IMR-90 (cell line): Measurements from ENCODE around the gene ZNF618. TPM values are rescaled to one million over a fixed set of nuclear protein-coding genes. Genes with fewer than 3 reads are reported as not detected.

Experiments
- ATAC-seq: fragments of 200-7000 bp; cut with Tn5 transposase; 2 replicates; pipeline ENCODE4 v1.9.1; 2020; ENCODE audit warnings: low read depth, mild to moderate bottlenecking, moderate library complexity
- BruUV-seq: library from RNA; stranded (reverse); fragments of 400-500 nt; replicated peaks from 2 replicates; lab custom pipeline; 2021; lab: Mats Ljungman, UMichigan
- CTCF ChIA-PET: fragments of 300-600 bp; formaldehyde crosslinking; extraction: SDS; loops from one replicate; lab custom pipeline; 2021; ENCODE audit warnings: antibody characterized with exemption; lab: Yijun Ruan, JAX
- POLR2A ChIA-PET: fragments of 300-600 bp; sonication (Branson Sonifier 250); formaldehyde crosslinking; loops from one replicate; lab custom pipeline; 2022; ENCODE audit warnings: antibody characterized with exemption; ENCODE audit not compliant: unreplicated experiment; lab: Charles Lee
- DNase-seq: peaks from one replicate; pipeline ENCODE4 v3.0.0; 2013
- H2AFZ ChIP-seq: replicated peaks from 2 replicates; pipeline ENCODE3; 2013; ENCODE audit warnings: low read length, mild to moderate bottlenecking; ENCODE audit not compliant: poor library complexity
- H2AK5ac ChIP-seq: 2 replicates; pipeline ENCODE4 v1.6.1; 2013; ENCODE audit warnings: low read depth, low read length, inconsistent platforms
- H2AK9ac ChIP-seq: replicated peaks from 2 replicates; pipeline ENCODE3; 2013; ENCODE audit warnings: mild to moderate bottlenecking, low read depth, low read length, moderate library complexity; ENCODE audit not compliant: poor library complexity
- H2BK120ac ChIP-seq: 2 replicates; pipeline ENCODE4 v1.6.1; 2013; ENCODE audit warnings: low read depth, low read length, inconsistent platforms
- H2BK15ac ChIP-seq: 3 replicates; pipeline ENCODE4 v1.6.1; 2013; ENCODE audit warnings: low read depth, low read length, inconsistent platforms
- H2BK20ac ChIP-seq: 2 replicates; pipeline ENCODE4 v1.6.1; 2013; ENCODE audit warnings: low read depth, mild to moderate bottlenecking, inconsistent platforms, low read length, moderate library complexity
- H2BK5ac ChIP-seq: 2 replicates; pipeline ENCODE4 v1.6.1; 2013; ENCODE audit warnings: mild to moderate bottlenecking, low read depth, low read length, inconsistent platforms; ENCODE audit not compliant: poor library complexity, severe bottlenecking
- H3K14ac ChIP-seq: replicated peaks from 2 replicates; pipeline ENCODE4 v1.6.1; 2013; ENCODE audit warnings: low read depth, low read length, inconsistent platforms
- H3K18ac ChIP-seq: 2 replicates; pipeline ENCODE4 v1.6.1; 2013; ENCODE audit warnings: low read depth, low read length, control low read depth
- H3K23ac ChIP-seq: 2 replicates; pipeline ENCODE4 v1.6.1; 2013; ENCODE audit warnings: low read depth, low read length, inconsistent platforms
- H3K27ac ChIP-seq: 2 replicates; pipeline ENCODE4 v1.5.1; 2013; ENCODE audit warnings: mild to moderate bottlenecking, control low read depth, low read length; ENCODE audit not compliant: insufficient read depth
- H3K27me3 ChIP-seq: 2 replicates; pipeline ENCODE4 v1.6.1; 2013; ENCODE audit warnings: low read length; ENCODE audit not compliant: control insufficient read depth, insufficient read depth
- H3K36me3 ChIP-seq: 2 replicates; pipeline ENCODE4 v1.6.1; 2013; ENCODE audit warnings: low read length, mixed read lengths; ENCODE audit not compliant: control insufficient read depth, insufficient read depth
- H3K4ac ChIP-seq: 2 replicates; pipeline ENCODE4 v1.6.1; 2013; ENCODE audit warnings: low read depth, low read length, inconsistent platforms
- H3K4me1 ChIP-seq: 2 replicates; pipeline ENCODE4 v1.6.1; 2013; ENCODE audit warnings: low read length, mixed read lengths; ENCODE audit not compliant: control insufficient read depth, insufficient read depth
- H3K4me2 ChIP-seq: 2 replicates; pipeline ENCODE4 v1.6.1; 2013; ENCODE audit warnings: low read depth, mild to moderate bottlenecking, control low read depth, low read length, moderate library complexity
- H3K4me3 ChIP-seq: 2 replicates; pipeline ENCODE4 v1.5.1; 2013; ENCODE audit warnings: low read depth, mild to moderate bottlenecking, control low read depth, low read length, moderate library complexity; ENCODE audit not compliant: insufficient read depth
- H3K56ac ChIP-seq: 2 replicates; pipeline ENCODE4 v1.6.1; 2013; ENCODE audit warnings: low read length, inconsistent platforms; ENCODE audit not compliant: insufficient read depth; ENCODE audit errors: extremely low read depth
- H3K79me1 ChIP-seq, 2 experiments: 2 replicates each; pipeline ENCODE4 v1.6.1; 2013; ENCODE audit warnings: low read length in 2 of 2, inconsistent platforms in 1 of 2, low read depth in 1 of 2
- H3K9ac ChIP-seq: 2 replicates; pipeline ENCODE4 v1.6.1; 2013; ENCODE audit warnings: low read depth, low read length, control low read depth
- H3K9me1 ChIP-seq: 2 replicates; pipeline ENCODE4 v1.6.1; 2013; ENCODE audit warnings: low read length, inconsistent platforms; ENCODE audit not compliant: insufficient read depth
- H3K9me3 ChIP-seq: 2 replicates; pipeline ENCODE4 v1.6.1; 2013; ENCODE audit warnings: low read length; ENCODE audit not compliant: control insufficient read depth, insufficient read depth
- H4K20me1 ChIP-seq: 2 replicates; pipeline ENCODE4 v1.6.1; 2013; ENCODE audit warnings: low read length, inconsistent platforms; ENCODE audit not compliant: insufficient read depth
- H4K5ac ChIP-seq: 2 replicates; pipeline ENCODE4 v1.6.1; 2013; ENCODE audit warnings: mild to moderate bottlenecking, low read depth, low read length, control low read depth
- H4K8ac ChIP-seq, 2 experiments: 2 replicates each; pipeline ENCODE4 v1.6.1; 2013; ENCODE audit warnings: low read depth in 2 of 2, low read length in 2 of 2, control low read depth in 1 of 2, inconsistent platforms in 1 of 2
- H4K91ac ChIP-seq: 2 replicates; pipeline ENCODE4 v1.6.1; 2013; ENCODE audit warnings: low read depth, low read length, inconsistent platforms; ENCODE audit not compliant: insufficient read depth
- BHLHE40 ChIP-seq: fragments of 150-350 bp; IDR thresholded peaks from 2 replicates; pipeline ENCODE4 v1.6.1; 2016; ENCODE audit warnings: mild to moderate bottlenecking, low read depth, low read length
- CHD1 ChIP-seq: IDR thresholded peaks from 2 replicates; pipeline ENCODE4 v1.6.1; 2012; ENCODE audit warnings: low read depth, low read length, improper control_type of control experiment
- CTCF ChIP-seq: conservative IDR thresholded peaks from 2 replicates; pipeline ENCODE4 v1.5.1; 2012; ENCODE audit warnings: mild to moderate bottlenecking, low read depth, low read length, improper control_type of control experiment
- MAZ ChIP-seq: IDR thresholded peaks from 2 replicates; pipeline ENCODE4 v1.6.1; 2012; ENCODE audit warnings: low read depth, mild to moderate bottlenecking, low read length, improper control_type of control experiment, moderate library complexity, borderline replicate concordance
- MXI1 ChIP-seq: IDR thresholded peaks from 2 replicates; pipeline ENCODE4 v1.6.1; 2012; ENCODE audit warnings: low read depth, mild to moderate bottlenecking, low read length, moderate library complexity, borderline replicate concordance
- NFE2L2 ChIP-seq: fragments of 150-350 bp; IDR thresholded peaks from 2 replicates; pipeline ENCODE4 v1.6.1; 2016; ENCODE audit warnings: low read depth, mild to moderate bottlenecking, low read length
- POLR2A ChIP-seq: IDR thresholded peaks from 2 replicates; pipeline ENCODE4 v1.6.1; 2012; ENCODE audit warnings: mild to moderate bottlenecking, low read depth, low read length
- RAD21 ChIP-seq: IDR thresholded peaks from 2 replicates; pipeline ENCODE4 v1.6.1; 2012; ENCODE audit warnings: low read length, improper control_type of control experiment
- RCOR1 ChIP-seq: IDR thresholded peaks from 2 replicates; pipeline ENCODE4 v1.6.1; 2012; ENCODE audit warnings: mild to moderate bottlenecking, low read length, improper control_type of control experiment; ENCODE audit not compliant: insufficient replicate concordance
- USF2 ChIP-seq: fragments of 150-350 bp; IDR thresholded peaks from 2 replicates; pipeline ENCODE4 v1.6.1; 2017; ENCODE audit warnings: mild to moderate bottlenecking, antibody characterized with exemption, low read length, low read depth
- WGBS, 2 experiments: methylation state at CpG; one replicate each; pipeline versions ENCODE4 v1.1.5 to v1.1.7; 2013; ENCODE audit warnings: missing lambda C conversion rate in 2 of 2; ENCODE audit not compliant: insufficient read length in 1 of 2; ENCODE audit errors: extremely low coverage in 2 of 2; 5-methylcytosine and 5-hydroxymethylcytosine counted together
- dilution Hi-C: fragments of 300-500 bp; cut with HindIII; formaldehyde crosslinking; loops from one replicate; pipeline ENCODE4 v1.14.3; 2018; ENCODE audit warnings: low sequenced_read_pairs; ENCODE audit not compliant: unreplicated experiment
- in situ Hi-C: fragments of 300-500 bp; cut with MboI; formaldehyde crosslinking; loops from 3 replicates; pipeline ENCODE4 v1.14.3; 2019; ENCODE audit warnings: low sequenced_read_pairs, inconsistent platforms, mixed read lengths
- intact Hi-C: fragments of 100-400 bp; cut with micrococcal nuclease; formaldehyde crosslinking; loops from 2 replicates; pipeline ENCODE4 v1.10.0; 2022
- polyA plus RNA-seq, 3 experiments: library from polyadenylated mRNA; depleted of rRNA; stranded (reverse); fragments of >200 nt; gene quantifications; 2 replicates each; pipeline ENCODE4 v1.2.3, GENCODE V29; 2012; ENCODE audit warnings: low replicate concordance in 1 of 3
- total RNA-seq: library from RNA; depleted of rRNA; stranded (reverse); fragments of >200 nt; gene quantifications from 2 replicates; pipeline ENCODE4 v1.2.3, GENCODE V29; 2012

Gene ZNF618
- total and polyA plus RNA-seq, 2 of the 4 experiments (the other 2 are of a cell fraction), result 8.2 to 9.4 TPM

DNA sequence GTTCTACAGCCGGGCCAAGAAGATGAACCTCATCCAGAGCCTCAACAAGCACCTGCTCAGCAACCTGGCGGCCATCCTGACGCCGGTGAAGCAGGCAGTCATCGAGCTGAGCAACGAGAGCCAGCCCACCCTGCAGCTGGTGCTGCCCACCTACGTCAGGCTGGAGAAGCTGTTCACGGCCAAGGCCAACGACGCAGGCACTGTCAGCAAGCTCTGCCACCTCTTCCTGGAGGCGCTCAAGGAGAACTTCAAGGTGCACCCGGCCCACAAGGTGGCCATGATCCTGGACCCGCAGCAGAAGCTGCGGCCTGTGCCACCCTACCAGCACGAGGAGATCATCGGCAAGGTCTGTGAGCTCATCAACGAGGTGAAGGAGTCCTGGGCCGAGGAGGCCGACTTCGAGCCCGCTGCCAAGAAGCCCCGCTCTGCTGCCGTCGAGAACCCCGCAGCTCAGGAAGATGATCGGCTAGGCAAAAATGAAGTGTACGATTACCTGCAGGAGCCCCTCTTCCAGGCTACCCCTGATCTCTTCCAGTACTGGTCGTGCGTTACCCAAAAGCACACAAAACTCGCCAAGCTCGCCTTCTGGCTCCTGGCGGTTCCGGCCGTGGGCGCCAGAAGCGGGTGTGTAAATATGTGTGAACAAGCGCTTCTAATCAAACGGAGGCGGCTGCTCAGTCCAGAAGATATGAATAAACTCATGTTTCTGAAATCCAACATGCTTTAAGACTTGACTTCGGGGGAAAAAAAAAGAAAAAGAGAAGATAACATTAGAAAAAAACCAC is 173.5 kb downstream of the ZNF618 start:
- Histone ChIP-seq H4K5ac (no peak overlapping the region), H2AK9ac (no peak overlapping the region), H2BK20ac (no peak overlapping the region), H2BK5ac (no peak overlapping the region), H2AFZ (no peak overlapping the region), H3K9me1 (peaks cover 10% of the 10 kb centered on the region), H3K18ac (no peak overlapping the region), H3K27ac (no peak overlapping the region), H3K27me3 (no peaks in the 10 kb centered on the region), H3K9me3 (no peaks in the 10 kb centered on the region), H2AK5ac (no peak overlapping the region), H2BK15ac (no peak overlapping the region), H2BK120ac (no peak overlapping the region), H4K20me1 (peaks cover 3% of the 10 kb centered on the region; the same call in 1 of the 2 replicates), H4K91ac (no peak overlapping the region), H3K14ac (no peak overlapping the region), H3K79me1 (peaks cover 0 to 13% of the 10 kb centered on the region in 2 experiments; a peak in 2 of 4 replicates), H3K4me2 (no peak overlapping the region), H4K8ac (no peak overlapping the region), H3K4me3 (no peak overlapping the region), H3K36me3 (peaks cover 47% of the 10 kb centered on the region), H3K4ac (no peak overlapping the region), H3K4me1 (no peaks in the 10 kb centered on the region), H3K9ac (no peak overlapping the region), H3K23ac (no peak overlapping the region), H3K56ac (no peak overlapping the region)
- in situ Hi-C loops, result no loop called here
- 94% methylated on average over 21 of the region's 40 CpGs; no CpG with 5 or more reads in 1 of the 2 experiments for whole genome bisulfite sequencing, 2 experiments
- ATAC-seq, result no peak
- no TSS peak for BruUV-seq
- ChIA-PET CTCF (no interaction called here), POLR2A (no interaction called here)
- TF ChIP-seq RCOR1 (no peak), MXI1 (no peak), BHLHE40 (no peak), POLR2A (no peak), USF2 (no peak), CTCF (no peak), MAZ (no peak), CHD1 (no peak), NFE2L2 (no peak), RAD21 (no peak)
- intact Hi-C loops, result no loop called here
- dilution Hi-C loops, result no loop called here
- no peak for DNase-seq
